GM23338 (cell line): ENCODE results near the gene GNLY. TPM values are rescaled to one million over a fixed set of nuclear protein-coding genes. Genes with fewer than 3 reads are reported as not detected.
A peak's percentile ranks its signal among the peaks of the same experiment; 100 is the strongest.

Experiments
- ATAC-seq: fragments of 200-7000 bp; cut with Tn5 transposase; 3 replicates; pipeline ENCODE4 v1.9.1; 2020
- DNase-seq: peaks from one replicate; pipeline ENCODE4 v3.0.0-alpha.2; 2015; ENCODE audit warnings: low spot score
- H2AFZ ChIP-seq: fragments of 200-600 bp; sonication (generic); 2 replicates; pipeline ENCODE4 v1.8.0; 2016; ENCODE audit warnings: antibody characterized with exemption, mild to moderate bottlenecking, moderate library complexity
- H3F3A ChIP-seq: fragments of 200-600 bp; sonication (generic); replicated peaks from 2 replicates; pipeline ENCODE4 v1.8.0; 2017; ENCODE audit warnings: antibody characterized with exemption, mixed run types, low read depth
- H3K27ac ChIP-seq: fragments of 200-600 bp; sonication (generic); 2 replicates; pipeline ENCODE4 v1.6.1; 2016; ENCODE audit warnings: low read depth
- H3K27me3 ChIP-seq: fragments of 200-600 bp; sonication (generic); 2 replicates; pipeline ENCODE4 v1.8.0; 2016; ENCODE audit warnings: mild to moderate bottlenecking, mixed run types, moderate library complexity; ENCODE audit not compliant: insufficient read depth
- H3K36me3 ChIP-seq: fragments of 200-600 bp; sonication (generic); 2 replicates; pipeline ENCODE4 v1.8.0; 2016; ENCODE audit warnings: mild to moderate bottlenecking; ENCODE audit not compliant: insufficient read depth
- H3K4me1 ChIP-seq: fragments of 200-600 bp; sonication (generic); 2 replicates; pipeline ENCODE4 v1.8.0; 2016; ENCODE audit warnings: mild to moderate bottlenecking, moderate library complexity; ENCODE audit not compliant: insufficient read depth
- H3K4me2 ChIP-seq: fragments of 200-600 bp; sonication (generic); 2 replicates; pipeline ENCODE4 v1.7.1; 2017; ENCODE audit warnings: mixed run types
- H3K4me3 ChIP-seq: fragments of 200-600 bp; sonication (generic); 2 replicates; pipeline ENCODE4 v1.6.1; 2016; ENCODE audit warnings: mixed run types
- H3K79me2 ChIP-seq: fragments of 200-600 bp; sonication (generic); replicated peaks from 2 replicates; pipeline ENCODE4 v1.8.0; 2017; ENCODE audit warnings: mild to moderate bottlenecking; ENCODE audit not compliant: insufficient read depth
- H3K9me2 ChIP-seq: fragments of 200-600 bp; sonication (generic); 2 replicates; pipeline ENCODE4 v1.8.0; 2017; ENCODE audit not compliant: insufficient read depth
- H4K20me1 ChIP-seq: fragments of 200-600 bp; sonication (generic); replicated peaks from 2 replicates; pipeline ENCODE4 v1.8.0; 2017; ENCODE audit warnings: mild to moderate bottlenecking; ENCODE audit not compliant: insufficient read depth
- H3K27ac Mint-ChIP-seq: 2 replicates; pipeline ENCODE4 v1.8.0; 2020; ENCODE audit warnings: inconsistent platforms, mild to moderate bottlenecking, moderate library complexity, mixed read lengths
- H3K27me3 Mint-ChIP-seq: 3 replicates; pipeline ENCODE4 v1.8.0; 2022; ENCODE audit warnings: low read depth, mild to moderate bottlenecking, moderate library complexity, mixed read lengths, inconsistent platforms; ENCODE audit not compliant: insufficient read depth, poor library complexity
- H3K36me3 Mint-ChIP-seq: 3 replicates; pipeline ENCODE4 v1.8.0; 2021; ENCODE audit warnings: low read depth, mild to moderate bottlenecking, inconsistent platforms, moderate library complexity, mixed read lengths
- H3K4me1 Mint-ChIP-seq: 3 replicates; pipeline ENCODE4 v1.8.0; 2020; ENCODE audit warnings: mild to moderate bottlenecking, inconsistent platforms, mixed read lengths
- H3K4me3 Mint-ChIP-seq: 3 replicates; pipeline ENCODE4 v1.8.0; 2021; ENCODE audit warnings: moderate library complexity, mild to moderate bottlenecking, inconsistent platforms, mixed read lengths
- H3K9me3 Mint-ChIP-seq: 3 replicates; pipeline ENCODE4 v1.8.0; 2020; ENCODE audit warnings: moderate library complexity, mild to moderate bottlenecking, inconsistent platforms, mixed read lengths
- CTCF ChIP-seq, 2 experiments: fragments of 200-600 bp in 1 of 2; sonication (generic) in 1 of 2; conservative IDR thresholded peaks; 2 replicates each; pipeline versions ENCODE4 v1.5.1 to v1.6.1; 2016 to 2017; ENCODE audit warnings: antibody characterized with exemption in 2 of 2, low read depth in 2 of 2, mild to moderate bottlenecking in 2 of 2, moderate library complexity in 1 of 2
- POLR2AphosphoS5 ChIP-seq: IDR thresholded peaks from 2 replicates; pipeline ENCODE4 v1.6.1; 2016; ENCODE audit warnings: antibody characterized with exemption, low read depth
- REST ChIP-seq: IDR thresholded peaks from one replicate; pipeline ENCODE4 v1.6.1; 2018; ENCODE audit warnings: antibody characterized with exemption; ENCODE audit not compliant: unreplicated experiment
- ZNF331 ChIP-seq: fragments of 250-450 bp; sonication (Bioruptor Pico); IDR thresholded peaks from 2 replicates; pipeline ENCODE4 v1.5.0; 2020; ENCODE audit warnings: low read depth, mild to moderate bottlenecking, moderate library complexity
- polyA plus RNA-seq: library from polyadenylated mRNA; unstranded; fragments of >200 nt; fragmentation: Nextera tagmentation; extraction: Ambion mirVana; gene quantifications from 2 replicates; pipeline ENCODE4 v1.2.1, GENCODE V29; 2016
- total RNA-seq: library from RNA; depleted of rRNA; stranded (reverse); fragments of >200 nt; shearing (Covaris generic); gene quantifications from 2 replicates; pipeline ENCODE4 v1.2.3, GENCODE V29; 2014
- TF ChIP-seq, protein P1 (sequence below): fragments of 250-450 bp; sonication (Bioruptor Pico); IDR thresholded peaks from 2 replicates; pipeline ENCODE4 v1.5.0; 2020; ENCODE audit warnings: mild to moderate bottlenecking, moderate library complexity

Gene GNLY
- total and polyA plus RNA-seq, 2 experiments from 2014 or later = not detected

DNA sequence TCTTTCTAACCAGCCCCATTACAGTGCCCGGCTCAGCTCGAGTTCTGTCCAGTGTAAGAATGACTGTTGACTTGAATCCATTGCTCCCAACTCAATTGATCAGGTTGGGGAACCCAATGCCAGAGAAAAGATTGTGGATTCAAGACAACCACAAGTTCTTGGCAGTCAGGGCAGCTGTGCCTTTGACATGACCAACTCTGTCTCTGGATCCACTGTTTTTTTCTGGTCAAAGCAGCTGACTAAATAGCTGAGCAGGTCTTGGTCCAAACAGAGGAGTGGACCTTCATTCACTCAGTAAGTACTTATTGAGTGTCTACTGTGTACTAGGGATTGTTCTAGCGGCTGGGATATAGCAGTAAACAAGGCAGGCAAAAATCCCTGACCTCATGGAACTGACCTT, 53.3 kb downstream of the GNLY start (continued):
- TF ChIP-seq, protein P1, sequence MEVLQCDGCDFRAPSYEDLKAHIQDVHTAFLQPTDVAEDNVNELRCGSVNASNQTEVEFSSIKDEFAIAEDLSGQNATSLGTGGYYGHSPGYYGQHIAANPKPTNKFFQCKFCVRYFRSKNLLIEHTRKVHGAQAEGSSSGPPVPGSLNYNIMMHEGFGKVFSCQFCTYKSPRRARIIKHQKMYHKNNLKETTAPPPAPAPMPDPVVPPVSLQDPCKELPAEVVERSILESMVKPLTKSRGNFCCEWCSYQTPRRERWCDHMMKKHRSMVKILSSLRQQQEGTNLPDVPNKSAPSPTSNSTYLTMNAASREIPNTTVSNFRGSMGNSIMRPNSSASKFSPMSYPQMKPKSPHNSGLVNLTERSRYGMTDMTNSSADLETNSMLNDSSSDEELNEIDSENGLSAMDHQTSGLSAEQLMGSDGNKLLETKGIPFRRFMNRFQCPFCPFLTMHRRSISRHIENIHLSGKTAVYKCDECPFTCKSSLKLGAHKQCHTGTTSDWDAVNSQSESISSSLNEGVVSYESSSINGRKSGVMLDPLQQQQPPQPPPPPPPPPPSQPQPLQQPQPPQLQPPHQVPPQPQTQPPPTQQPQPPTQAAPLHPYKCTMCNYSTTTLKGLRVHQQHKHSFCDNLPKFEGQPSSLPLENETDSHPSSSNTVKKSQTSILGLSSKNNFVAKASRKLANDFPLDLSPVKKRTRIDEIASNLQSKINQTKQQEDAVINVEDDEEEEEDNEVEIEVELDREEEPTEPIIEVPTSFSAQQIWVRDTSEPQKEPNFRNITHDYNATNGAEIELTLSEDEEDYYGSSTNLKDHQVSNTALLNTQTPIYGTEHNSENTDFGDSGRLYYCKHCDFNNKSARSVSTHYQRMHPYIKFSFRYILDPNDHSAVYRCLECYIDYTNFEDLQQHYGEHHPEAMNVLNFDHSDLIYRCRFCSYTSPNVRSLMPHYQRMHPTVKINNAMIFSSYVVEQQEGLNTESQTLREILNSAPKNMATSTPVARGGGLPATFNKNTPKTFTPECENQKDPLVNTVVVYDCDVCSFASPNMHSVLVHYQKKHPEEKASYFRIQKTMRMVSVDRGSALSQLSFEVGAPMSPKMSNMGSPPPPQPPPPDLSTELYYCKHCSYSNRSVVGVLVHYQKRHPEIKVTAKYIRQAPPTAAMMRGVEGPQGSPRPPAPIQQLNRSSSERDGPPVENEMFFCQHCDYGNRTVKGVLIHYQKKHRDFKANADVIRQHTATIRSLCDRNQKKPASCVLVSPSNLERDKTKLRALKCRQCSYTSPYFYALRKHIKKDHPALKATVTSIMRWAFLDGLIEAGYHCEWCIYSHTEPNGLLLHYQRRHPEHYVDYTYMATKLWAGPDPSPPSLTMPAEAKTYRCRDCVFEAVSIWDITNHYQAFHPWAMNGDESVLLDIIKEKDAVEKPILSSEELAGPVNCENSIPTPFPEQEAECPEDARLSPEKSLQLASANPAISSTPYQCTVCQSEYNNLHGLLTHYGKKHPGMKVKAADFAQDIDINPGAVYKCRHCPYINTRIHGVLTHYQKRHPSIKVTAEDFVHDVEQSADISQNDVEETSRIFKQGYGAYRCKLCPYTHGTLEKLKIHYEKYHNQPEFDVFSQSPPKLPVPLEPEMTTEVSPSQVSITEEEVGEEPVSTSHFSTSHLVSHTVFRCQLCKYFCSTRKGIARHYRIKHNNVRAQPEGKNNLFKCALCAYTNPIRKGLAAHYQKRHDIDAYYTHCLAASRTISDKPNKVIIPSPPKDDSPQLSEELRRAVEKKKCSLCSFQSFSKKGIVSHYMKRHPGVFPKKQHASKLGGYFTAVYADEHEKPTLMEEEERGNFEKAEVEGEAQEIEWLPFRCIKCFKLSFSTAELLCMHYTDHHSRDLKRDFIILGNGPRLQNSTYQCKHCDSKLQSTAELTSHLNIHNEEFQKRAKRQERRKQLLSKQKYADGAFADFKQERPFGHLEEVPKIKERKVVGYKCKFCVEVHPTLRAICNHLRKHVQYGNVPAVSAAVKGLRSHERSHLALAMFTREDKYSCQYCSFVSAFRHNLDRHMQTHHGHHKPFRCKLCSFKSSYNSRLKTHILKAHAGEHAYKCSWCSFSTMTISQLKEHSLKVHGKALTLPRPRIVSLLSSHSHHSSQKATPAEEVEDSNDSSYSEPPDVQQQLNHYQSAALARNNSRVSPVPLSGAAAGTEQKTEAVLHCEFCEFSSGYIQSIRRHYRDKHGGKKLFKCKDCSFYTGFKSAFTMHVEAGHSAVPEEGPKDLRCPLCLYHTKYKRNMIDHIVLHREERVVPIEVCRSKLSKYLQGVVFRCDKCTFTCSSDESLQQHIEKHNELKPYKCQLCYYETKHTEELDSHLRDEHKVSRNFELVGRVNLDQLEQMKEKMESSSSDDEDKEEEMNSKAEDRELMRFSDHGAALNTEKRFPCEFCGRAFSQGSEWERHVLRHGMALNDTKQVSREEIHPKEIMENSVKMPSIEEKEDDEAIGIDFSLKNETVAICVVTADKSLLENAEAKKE (CRISPR knock-in tag) = no peak
- no peak for TF ChIP-seq REST

DNA sequence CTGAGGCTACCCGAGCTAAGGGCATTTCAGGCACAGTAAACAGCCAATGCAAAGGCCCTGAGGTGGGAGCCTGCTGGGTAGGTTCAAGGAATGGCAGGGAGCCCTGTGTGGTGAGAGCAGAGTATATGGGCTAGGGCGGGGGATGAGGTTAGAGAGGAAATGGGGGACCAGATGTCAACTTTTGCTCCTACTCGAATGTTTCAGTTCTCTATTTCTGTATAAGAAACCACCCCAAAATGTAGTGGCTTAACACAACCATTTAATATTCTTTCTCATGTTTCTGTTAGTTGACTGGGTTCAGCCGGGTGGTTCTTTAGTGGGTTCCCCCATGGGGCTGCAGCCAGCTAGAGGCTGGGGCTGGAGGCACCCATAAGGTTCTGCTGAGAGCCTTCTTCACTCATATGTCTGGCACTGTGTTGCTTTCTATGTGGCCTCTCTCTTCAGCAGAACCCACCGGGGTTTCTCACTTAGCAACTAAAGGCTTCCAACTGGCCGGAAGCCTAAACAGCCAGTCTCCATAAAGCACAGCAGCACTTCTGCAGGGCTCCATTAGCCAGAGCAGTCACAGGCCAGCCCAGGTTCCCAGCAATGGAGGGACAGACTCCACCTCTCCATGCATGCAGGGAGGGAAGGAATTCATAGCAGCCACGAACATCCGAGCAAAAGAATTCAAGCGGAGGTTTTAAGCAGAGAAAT, 54.0 kb downstream of the GNLY start:
- H3K79me2 ChIP-seq = no peaks in the 10 kb centered on the region
- Mint-ChIP-seq H3K36me3 (no peaks in the 10 kb centered on the region; the same call in 2 of the 3 replicates), H3K27me3 (peaks cover 56% of the 10 kb centered on the region), H3K27ac (no peak overlapping the region), H3K4me1 (peaks cover 20% of the 10 kb centered on the region), H3K9me3 (no peaks in the 10 kb centered on the region), H3K4me3 (no peak overlapping the region)
- ATAC-seq = no peak
- no peak overlapping the region for H2AFZ ChIP-seq
- no peak for DNase-seq
- H4K20me1 ChIP-seq = no peaks in the 10 kb centered on the region
- H3K4me3 ChIP-seq = no peak overlapping the region
- H3K9me2 ChIP-seq = no peaks in the 10 kb centered on the region
- no peaks in the 10 kb centered on the region for H3K36me3 ChIP-seq
- H3K4me2 ChIP-seq = no peak overlapping the region
- H3K4me1 ChIP-seq = no peaks in the 10 kb centered on the region; the same call in 1 of the 2 replicates
- H3F3A ChIP-seq = 0 out of 2 replicates have a peak, but pooled peaks cover 7% of the 10 kb centered on the region
- TF ChIP-seq POLR2AphosphoS5 (no peak), CTCF (conservative IDR thresholded peaks at IDR 0.05; ENCODE audit: low read depth in 2 of 2) (no peak), ZNF331 (CRISPR knock-in tag) (peak; percentile 47)
- no peak overlapping the region for H3K27ac ChIP-seq
- peaks cover 31% of the 10 kb centered on the region for H3K27me3 ChIP-seq
